GM23248 (cell line): ENCODE measurements around the gene CDC20.

Experiments used
- EZH2 ChIP-seq: fragments of 200-600 bp; sonication (generic); IDR thresholded peaks from 2 replicates; pipeline ENCODE4 v1.6.1; 2018; ENCODE audit warnings: antibody characterized with exemption, mild to moderate bottlenecking; ENCODE audit not compliant: insufficient read depth, poor library complexity, severe bottlenecking
- EZH2phosphoT487 ChIP-seq: fragments of 200-600 bp; sonication (generic); IDR thresholded peaks from 2 replicates; pipeline ENCODE4 v1.6.1; 2018; ENCODE audit warnings: antibody characterized with exemption, moderate library complexity, mild to moderate bottlenecking, low read depth; ENCODE audit not compliant: insufficient read depth

GRCh38 chr1:43312212-43312623 lies 46.6 kb upstream of the CDC20 start:
- TF ChIP-seq EZH2 (no peak), EZH2phosphoT487 (no peak)
